CD4-positive, alpha-beta T cell treated with Interleukin-10 for 1 hour (primary cell): ENCODE results near the gene ZBED6.
A peak's percentile ranks its signal among the peaks of the same experiment; 100 is the strongest.
"Not testable (repeated sequence)": the region's sequence is repeated elsewhere in the genome, so short reads cannot be mapped to it uniquely, and the experiment has no call there.

ENCODE experiments used
- DNase-seq: peaks from one replicate; pipeline ENCODE4 v3.0.0-alpha.2; 2020

ZBED6 gene, protein sequence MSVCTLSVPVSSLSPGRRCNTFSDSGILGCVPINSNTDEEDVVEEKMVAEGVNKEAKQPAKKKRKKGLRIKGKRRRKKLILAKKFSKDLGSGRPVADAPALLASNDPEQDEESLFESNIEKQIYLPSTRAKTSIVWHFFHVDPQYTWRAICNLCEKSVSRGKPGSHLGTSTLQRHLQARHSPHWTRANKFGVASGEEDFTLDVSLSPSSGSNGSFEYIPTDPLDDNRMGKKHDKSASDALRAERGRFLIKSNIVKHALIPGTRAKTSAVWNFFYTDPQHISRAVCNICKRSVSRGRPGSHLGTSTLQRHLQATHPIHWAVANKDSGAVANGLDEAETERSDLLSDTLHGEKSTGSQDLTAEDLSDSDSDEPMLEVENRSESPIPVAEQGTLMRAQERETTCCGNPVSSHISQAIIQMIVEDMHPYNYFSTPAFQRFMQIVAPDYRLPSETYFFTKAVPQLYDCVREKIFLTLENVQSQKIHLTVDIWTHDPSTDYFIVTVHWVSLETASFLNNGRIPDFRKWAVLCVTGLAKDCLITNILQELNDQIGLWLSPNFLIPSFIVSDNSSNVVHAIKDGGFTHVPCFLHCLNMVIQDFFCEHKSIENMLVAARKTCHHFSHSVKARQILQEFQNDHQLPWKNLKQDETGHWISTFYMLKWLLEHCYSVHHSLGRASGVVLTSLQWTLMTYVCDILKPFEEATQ (N-terminal part only)

DNA sequence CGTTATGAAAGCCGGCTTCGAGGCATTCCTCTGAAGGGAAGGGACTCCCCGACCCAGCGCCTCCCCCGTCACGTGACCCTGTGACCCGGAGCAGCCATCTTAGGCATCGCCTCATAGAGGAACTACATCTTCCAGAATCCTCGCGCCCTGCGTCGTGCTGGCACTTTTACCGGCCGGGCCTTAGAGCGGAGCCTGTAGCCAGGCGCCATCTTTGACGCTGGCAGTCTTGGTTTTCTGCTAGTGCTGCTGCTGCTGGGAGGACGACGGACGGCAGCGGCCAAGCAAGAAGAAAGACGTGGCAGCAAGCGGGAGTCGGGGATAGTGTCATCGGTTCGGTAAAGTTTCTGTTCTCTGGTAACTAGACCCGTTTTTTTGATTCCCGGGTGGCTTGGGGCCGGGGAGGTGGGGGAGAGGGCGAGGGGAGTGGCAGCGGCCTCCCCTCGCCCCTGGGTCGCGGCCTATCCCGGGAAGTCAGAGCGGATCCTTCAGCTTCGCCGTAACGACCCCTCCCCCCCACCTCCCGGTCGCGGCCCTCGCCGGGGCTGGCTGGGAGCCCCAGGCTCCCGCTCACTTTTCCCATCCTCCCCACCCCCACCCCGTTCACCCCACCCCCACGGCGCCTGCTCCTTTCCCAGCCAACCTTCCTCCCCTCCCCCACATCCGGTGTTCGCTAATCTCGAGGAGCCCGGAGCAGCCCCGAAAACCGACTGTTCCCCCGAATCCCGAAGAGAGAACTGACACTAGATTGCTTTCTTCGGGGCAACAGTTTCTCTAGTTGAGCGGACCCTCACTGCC, at the start of gene ZBED6, which contains the start of gene ZC3H11A:
TSS of gene ZBED6 (plus strand) at position 183 of the 795 bp plus-strand sequence. CDS start 1,900 bp downstream, outside the sequence.
TSS of gene ZC3H11A (plus strand) at position 183 of the 795 bp plus-strand sequence. CDS start 21,448 bp downstream, outside the sequence.
- DNase-seq: peak; percentile 99

DNA sequence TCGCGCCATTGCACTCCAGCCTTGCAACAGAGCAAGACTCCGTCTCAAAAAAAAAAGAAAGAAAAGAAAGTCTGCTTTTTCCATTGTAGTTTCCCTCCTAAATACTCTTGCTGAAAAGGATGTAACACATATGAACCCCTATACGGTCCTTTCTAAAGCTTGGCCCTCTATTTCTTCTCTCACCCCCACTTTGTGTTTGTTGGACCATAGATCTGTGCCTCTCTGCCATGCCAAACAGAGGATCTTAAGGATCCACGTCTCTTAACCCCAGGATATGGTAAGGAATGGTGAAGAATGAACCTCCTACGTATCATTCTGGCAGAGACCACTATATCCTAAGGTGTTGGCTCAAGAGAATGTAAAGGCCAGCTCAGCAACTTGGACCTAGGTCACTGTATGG, 49.1 kb upstream of the ZBED6 start:
- DNase-seq: no peak

DNA sequence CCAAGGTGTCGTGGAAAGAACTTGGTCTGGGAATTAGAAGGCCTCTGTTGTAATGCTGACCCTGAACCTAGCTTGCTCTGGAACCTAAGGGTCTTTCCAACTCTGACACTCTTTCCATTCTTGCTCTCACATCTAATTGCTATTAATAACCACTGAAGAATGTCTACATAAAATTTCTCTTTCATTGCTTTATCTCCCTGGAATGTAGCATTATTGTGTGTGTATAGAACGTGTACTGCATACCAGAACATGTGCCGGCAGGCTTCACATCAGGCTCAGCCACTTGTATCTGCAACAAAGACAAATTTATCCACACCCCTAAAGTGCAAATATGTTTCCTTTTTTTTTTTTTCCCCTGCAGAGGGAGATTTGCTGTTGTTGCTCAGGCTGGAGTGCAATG, 44.4 kb upstream of the ZBED6 start:
- DNase-seq: no peak

DNA sequence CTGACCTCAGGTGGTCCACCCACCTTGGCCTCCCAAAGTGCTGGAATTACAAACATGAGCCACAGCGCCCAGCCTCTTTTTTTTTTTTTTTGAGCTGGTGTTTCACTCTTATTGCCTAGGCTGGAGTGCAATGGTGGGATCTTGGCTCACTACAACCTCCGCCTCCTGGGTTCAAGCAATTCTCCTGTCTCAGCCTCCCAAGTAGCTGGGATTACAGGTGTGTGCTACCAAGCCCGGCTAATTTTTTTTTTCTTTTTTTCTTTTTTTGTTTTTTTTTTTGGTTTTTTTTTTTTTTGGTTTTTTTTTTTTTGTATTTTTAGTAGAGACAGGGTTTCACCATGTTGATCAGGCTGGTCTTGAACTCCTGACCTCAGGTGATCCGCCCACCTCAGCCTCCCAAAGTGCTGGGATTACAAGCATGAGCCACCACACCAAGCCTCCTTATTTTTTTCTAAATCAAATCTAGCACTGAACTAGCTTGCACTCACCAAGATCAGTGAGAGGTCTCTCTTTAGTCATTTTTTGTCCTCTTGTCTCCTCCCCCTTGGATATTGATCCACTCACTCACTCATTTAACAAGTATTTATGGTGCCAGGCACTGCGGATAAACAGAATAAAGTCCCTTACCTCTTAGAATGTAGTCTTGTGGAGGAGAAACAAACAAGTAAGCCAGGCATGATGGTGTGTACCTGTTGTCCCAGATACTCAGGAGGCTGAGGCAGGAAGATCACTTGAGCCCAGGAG, 43.6 kb upstream of the ZBED6 start:
- DNase-seq: not testable (repeated sequence)

DNA sequence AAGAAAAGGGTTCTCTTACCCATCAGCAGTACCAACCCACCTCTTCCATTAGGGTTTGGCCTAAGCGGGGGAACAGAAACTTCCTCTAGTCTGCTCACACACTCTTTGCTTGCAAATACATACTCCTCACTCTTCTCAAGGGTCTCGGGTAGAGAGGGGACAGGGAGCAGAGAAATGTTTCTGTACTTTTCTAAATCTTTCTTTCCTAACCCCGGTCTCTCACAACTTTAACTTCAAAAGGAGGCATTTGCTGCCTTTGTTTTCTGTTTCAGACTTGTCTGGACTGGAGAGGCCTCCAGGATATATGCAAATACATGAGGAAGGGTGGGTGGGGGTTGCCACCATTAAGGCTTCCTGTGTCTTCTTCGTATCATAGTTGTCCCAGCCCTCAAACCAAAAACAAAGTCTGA, 41.0 kb upstream of the ZBED6 start:
- DNase-seq: peak; percentile 39

DNA sequence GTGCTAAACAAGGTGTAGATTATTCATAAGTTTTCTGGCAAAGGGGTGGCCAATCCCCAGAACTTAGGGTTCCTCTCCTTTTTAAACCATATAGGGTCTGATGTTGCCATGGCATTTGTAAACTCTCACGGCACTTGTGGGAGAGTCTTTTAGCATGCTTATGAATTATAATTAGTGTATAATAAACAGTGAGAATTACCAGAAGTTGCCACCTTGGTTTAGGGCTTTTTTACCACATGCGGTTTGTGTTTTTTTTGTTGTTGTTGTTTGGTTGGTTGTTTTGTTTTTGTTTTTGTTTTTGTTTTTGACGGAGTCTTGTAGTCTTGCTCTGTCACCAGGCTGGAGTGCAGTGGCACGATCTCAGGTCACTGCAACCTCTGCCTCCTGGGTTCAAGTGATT, 39.4 kb upstream of the ZBED6 start:
- DNase-seq: peak; percentile 35

DNA sequence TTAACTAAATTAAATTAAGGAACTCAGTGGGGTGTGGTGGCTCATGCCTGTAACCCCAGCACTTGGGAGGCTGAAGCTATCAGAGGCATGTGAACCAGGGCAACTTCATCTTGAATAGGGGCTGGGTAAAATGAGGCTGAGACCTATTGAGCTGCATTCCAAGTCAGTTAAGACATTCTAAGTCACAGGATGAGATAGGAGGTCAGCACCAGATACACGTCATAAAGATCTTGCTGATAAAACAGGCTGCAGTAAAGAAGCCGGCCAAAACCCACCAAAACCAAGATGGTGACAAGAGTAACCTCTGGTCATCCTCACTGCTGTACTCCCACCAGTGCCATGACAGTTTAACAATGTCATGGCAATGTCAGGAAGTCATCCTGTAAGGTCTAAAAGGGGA, 36.7 kb upstream of the ZBED6 start:
- not testable (repeated sequence) for DNase-seq

DNA sequence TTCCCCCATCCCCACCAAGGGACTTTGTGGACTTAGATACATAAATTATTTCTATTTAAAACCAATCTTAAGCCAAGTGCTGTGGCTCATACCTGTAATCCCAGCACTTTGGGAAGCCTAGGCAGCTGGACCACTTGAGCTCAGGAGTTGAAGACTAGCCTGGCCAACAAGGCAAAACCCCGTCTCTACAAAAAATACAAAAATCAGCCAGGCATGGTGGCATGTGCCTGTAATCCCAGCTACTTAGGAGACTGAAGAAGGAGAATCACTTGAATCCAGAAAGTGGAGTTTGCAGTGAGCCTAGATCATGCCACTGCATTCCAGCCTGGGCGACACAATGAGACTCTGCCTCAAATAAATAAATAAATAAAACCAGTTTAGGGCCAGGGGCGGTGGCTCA, 34.9 kb upstream of the ZBED6 start:
- DNase-seq: no peak

DNA sequence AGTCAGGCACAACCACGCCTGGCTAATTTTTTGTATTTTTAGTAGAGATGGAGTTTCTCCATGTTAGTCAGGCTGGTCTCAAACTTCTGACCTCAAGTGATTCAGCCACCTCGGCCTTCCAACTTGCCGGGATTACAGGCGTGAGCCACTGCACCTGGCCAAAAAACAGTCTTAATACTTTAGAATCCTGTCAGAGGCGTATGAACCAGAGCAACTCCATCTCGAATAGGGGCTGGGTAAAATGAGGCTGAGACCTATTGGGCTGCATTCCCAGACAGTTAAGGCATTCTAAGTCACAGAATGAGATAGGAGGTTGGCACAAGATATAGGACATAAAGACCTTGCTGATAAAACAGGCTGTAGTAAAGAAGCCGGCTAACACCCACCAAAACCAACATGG, 33.5 kb upstream of the ZBED6 start:
- not testable (repeated sequence) for DNase-seq

DNA sequence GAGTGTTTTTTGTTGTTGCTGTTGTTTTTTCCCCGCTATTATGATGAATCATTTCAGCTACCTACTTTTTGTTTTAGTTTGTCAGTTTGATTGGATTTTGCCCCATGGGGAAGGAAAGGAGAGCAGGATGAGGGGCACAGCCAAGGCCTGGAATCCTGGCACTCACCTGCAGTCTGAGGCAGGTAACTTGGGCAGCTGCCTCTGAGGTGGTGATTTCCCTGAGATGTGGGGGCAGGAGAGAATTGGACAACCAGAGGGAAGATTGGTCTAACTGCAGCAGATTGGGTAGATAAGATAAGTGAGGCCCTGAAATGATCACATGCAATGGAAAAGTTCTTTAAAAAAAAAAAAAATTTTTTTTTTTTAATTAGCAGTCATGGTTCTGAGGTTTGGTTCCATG, 31.9 kb upstream of the ZBED6 start:
- no peak for DNase-seq

DNA sequence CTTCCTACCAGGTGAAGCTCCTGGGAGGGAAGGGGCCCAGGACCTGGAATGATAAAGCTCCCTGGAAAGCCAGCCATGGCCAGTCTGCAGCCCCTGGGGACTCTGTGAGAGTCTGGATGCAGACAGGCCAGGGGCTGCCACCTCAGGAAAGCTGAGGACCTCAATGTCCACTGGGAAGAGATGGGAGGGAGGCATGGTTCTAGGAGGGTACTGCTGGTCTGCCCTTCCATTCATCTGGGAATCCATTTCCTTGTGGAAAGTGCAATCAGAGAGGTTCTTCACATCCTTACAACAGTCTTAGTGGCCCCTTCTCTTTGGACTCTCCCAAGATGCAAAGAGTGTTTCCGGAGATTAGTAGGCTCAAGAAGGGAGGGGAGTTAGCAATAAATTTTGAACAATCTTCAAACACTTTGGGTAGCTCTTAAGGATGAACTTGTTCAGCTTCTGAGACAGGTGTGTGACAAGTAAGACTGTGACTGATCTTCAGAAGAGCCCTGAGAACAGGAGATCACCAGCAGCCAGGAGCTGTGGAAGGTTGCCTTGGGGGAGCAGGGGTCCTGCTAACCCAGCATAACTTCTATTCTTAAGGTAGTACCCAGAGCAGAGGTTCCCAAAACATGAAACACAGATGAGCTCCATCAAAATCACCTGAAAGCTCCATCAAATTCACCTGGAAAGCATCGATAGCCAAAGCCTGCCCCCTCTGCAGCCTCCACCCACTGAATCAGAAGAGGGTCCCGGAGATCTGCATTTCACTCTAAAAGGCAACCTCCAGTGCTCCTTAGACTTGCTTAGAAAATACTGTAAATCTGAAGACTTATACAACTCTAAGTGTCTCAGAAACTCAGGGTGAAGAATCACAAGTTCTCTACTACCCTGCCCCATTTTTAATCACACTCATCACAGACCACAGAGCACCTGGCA, 31.1 kb upstream of the ZBED6 start:
- DNase-seq: no peak

DNA sequence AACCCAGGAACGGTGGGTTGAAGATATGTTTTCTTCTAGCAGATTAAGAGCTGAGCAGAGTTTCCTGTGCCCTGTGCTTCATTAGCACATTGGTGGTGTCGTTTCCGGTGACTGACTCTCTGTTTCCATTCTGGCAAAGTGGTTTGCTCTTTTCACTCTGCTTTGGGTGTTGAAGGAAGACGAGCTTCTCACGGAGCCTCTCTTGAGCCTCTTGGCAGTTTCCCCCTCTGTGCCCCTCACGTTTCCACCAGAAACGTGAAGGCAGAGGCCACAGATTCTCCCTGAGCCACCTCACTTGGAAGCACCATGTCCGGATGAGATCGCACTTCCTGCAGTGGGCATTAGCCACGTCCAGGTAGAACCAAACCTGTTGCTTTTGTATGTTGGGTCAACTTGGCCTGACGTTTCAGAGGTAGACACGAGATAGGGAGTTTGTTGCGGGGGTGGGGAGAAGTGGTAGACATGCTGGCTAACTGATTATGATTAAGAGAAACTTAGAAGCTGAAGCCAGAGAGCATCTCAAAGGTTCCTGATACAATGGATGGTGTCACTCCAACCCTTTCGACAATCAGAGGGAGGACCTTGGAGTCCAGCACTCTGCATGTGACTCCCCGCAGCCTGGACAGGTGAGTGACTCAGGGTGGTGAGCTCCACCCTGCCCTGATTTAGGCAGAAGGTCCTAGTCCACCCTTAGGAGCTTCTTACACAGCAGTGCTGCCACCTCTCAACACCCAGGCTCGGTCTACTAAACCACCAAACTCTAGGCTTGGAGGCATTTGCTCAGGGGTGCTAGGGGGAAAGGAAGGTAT, 30.2 kb upstream of the ZBED6 start, which contains the start of gene LAX1:
TSS of gene LAX1 (plus strand) at position 155 of the 809 bp plus-strand sequence. CDS start at position 538, 383 bp downstream.
- DNase-seq: peak; percentile 85

DNA sequence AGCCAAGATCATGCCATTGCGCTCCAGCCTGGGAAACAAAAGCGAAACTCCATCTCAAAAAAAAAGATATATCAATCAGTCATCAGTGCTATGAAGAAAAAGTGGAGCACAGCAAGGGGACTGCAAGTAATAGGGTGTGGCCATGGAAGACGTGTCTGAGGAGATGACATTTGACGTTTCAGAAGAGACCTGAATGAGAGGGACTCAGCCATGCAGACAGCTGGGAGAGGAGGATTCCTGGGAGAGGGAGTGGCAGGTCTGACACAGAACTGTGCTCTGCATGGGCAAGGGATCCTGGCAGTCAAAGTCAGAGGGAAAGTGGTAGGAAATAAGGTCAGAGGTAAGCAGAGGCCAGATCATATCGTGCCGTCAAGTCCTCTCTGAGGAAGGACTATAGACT, 27.2 kb upstream of the ZBED6 start:
- no peak for DNase-seq

DNA sequence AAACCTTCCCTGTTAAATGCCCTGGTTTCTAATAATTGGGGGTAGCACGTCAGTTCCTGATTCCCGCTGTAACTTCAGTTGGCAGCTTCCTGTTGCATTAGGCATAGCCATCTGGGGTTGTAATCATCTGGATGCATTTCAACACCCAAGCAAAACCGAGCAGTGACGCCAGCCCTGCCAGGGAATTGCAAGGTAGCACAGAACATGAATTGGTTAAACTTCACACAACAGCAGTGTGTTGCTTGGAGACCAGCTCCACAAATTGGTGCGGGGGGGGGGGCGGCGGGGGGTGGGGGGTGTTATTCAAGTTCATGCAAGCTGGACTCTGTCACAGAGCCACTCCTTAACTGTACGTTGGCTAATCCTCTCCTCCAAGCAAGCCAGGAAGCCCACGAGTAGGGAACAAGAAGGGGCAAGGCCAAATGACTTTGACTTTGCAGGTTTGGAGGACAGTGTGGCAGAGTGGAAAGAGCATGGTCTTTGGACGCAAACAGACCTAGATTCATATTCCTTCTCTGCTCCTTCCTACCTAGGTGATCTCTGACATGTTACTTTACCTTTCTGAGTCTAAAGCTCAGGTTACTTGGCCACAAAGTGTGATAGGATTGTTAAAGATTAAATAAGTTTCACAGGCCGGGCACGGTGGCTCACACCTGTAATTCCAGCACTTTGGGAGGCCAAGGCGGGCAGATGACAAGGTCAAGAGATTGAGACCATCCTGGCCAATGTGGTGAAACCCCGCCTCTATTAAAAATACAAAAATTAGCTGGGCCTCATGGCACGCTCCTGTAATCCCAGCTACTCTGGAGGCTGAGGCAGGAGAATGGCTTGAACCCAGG, 25.7 kb upstream of the ZBED6 start:
- DNase-seq: no peak

DNA sequence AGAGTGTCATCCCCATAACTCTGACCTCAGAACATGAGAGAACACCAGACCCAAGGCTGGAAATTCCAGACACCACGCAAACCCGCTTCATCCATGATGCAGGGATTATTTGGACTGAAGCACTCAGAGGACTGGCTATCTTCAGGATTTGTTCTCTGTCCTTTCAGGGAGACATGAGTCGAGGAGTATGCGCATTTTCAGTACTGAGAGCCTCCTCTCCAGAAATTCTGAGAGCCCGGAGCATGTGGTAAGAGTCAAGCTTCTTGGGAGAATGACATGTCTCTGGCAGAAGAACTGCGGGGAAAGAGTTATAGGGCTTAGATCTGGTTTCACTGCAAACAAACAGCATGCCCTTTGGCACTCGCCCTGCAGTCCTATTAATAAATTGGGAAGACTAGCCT, 23.5 kb upstream of the ZBED6 start:
- no peak for DNase-seq

DNA sequence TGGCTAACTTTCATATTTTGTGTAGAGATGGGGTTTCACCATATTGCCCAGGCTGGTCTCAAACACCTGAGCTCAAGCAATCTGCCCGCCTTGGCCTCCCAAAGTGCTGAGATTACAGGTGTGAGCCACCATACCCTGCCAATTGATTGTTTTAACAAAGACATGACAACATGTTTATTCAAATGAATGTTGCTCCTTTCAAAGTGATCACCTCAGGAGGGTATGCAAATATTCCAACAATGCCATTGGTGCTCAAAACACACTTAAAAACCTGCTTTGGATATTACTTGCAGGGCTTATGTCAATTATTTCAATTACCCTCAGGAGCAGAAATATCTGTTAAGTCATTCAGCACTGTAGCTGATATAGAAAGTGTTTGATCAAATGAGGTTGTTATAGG, 22.6 kb upstream of the ZBED6 start:
- no peak for DNase-seq

DNA sequence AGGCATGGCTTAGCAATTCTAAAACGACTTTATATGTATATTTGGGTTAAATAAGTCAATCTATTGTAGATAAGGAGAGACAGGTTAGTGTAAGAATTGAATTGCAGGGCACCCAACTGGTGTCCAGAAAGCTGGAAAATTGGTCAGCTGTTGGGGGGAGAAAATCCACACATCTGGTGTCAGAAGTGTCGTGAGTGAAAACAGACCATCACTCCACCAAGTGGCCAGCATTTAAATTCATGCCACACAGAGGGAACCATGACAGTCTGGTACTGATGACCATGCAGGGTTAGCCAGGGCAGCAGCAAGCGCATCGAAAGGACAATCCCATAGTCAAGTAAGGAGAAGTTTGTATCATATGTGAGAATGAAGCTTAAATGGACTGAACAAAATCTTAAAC, 18.8 kb upstream of the ZBED6 start:
- DNase-seq: peak; percentile 24

DNA sequence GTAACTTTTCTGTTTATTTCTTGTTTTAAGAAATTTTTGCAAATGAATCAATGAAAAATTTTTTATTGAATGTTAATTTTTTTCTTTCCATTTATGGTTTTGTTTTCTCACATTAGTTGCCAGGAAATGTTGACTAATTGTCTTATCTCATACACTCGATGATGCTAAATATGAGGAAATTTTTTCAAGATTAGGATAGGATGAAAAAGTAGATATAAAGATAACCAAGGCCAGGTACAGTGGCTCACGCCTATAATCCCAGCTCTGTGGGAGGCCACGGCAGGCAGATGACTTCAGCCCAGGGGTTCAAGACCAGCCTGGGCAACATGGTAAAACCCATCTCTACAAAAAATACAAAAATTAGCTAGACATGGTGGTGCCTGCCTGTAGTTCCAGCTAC, 17.8 kb upstream of the ZBED6 start:
- no peak for DNase-seq

DNA sequence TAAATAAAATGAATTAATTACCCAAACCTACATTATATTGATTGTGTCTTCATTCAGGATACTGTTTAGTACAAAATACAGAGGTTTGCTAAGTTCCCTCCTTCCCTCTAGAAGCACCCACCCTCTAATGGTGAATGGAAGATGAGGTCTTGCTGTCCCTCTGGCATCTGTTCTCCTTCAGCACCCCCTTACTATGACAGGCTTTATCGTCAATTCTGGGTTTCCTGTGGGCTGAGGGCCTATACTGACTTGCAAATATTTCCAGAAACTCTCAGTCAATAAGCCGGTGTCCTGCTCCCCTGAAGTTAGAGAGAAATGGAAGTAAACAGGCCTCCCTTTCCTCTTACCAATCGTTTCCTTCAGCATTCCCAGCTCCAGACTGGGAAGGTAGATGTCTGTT, 17.3 kb upstream of the ZBED6 start:
- no peak for DNase-seq
